Activated CD8-positive, alpha-beta memory T cell treated with anti-CD3 and anti-CD28 coated beads, Interleukin-2, amount 50 U/mL, for 24 hours (primary cell): ENCODE measurements around the gene PHF3.
"Not testable (repeated sequence)": the region's sequence is repeated elsewhere in the genome, so short reads cannot be mapped to it uniquely, and the experiment has no call there.

Source experiments
- DNase-seq: peaks from one replicate; pipeline ENCODE4 v3.0.0-alpha.2; 2020; ENCODE audit errors: extremely low read depth

Gene PHF3

GRCh38 chr6:63709148-63709547 is 73.5 kb downstream of the PHF3 start:
- DNase-seq, result no peak

- DNase-seq, result no peak
Observed at GRCh38 chr6:63713332-63713731, 77.7 kb downstream of the PHF3 start.

GRCh38 chr6:63714091-63714490 is 78.5 kb downstream of the PHF3 start:
- no peak for DNase-seq

GRCh38 chr6:63716169-63716568 is 80.6 kb downstream of the PHF3 start:
- DNase-seq, result no peak

GRCh38 chr6:63721181-63721580 is 85.6 kb downstream of the PHF3 start:
- DNase-seq, result no peak

- no peak for DNase-seq
Observed at GRCh38 chr6:63724721-63725120, 89.1 kb downstream of the PHF3 start.

- DNase-seq, result no peak
Observed at GRCh38 chr6:63730311-63730710, 94.7 kb downstream of the PHF3 start.

- DNase-seq, result no peak
Observed at GRCh38 chr6:63731930-63732329, 96.3 kb downstream of the PHF3 start.

GRCh38 chr6:63732336-63732735 is 96.7 kb downstream of the PHF3 start:
- no peak for DNase-seq

GRCh38 chr6:63734923-63735322 is 99.3 kb downstream of the PHF3 start:
- DNase-seq, result no peak

GRCh38 chr6:63738190-63738589 is 102.6 kb downstream of the PHF3 start:
- not testable (repeated sequence) for DNase-seq

GRCh38 chr6:63739094-63739687 is 103.6 kb downstream of the PHF3 start:
- no peak for DNase-seq

GRCh38 chr6:63740709-63741108 is 105.1 kb downstream of the PHF3 start:
- DNase-seq, result no peak

- no peak for DNase-seq
Observed at GRCh38 chr6:63742060-63742459, 106.5 kb downstream of the PHF3 start.

- DNase-seq, result no peak
Observed at GRCh38 chr6:63743691-63744090, 108.1 kb downstream of the PHF3 start.

- DNase-seq, result no peak
Observed at GRCh38 chr6:63744810-63745209, 109.2 kb downstream of the PHF3 start.

- DNase-seq, result no peak
Observed at GRCh38 chr6:63745784-63746183, 110.2 kb downstream of the PHF3 start.

- no peak for DNase-seq
Observed at GRCh38 chr6:63750400-63750799, 114.8 kb downstream of the PHF3 start.

- DNase-seq, result not testable (repeated sequence)
Observed at GRCh38 chr6:63757275-63757674, 121.7 kb downstream of the PHF3 start.

- no peak for DNase-seq
Observed at GRCh38 chr6:63757826-63758225, 122.2 kb downstream of the PHF3 start.

GRCh38 chr6:63759605-63760105 is 124.1 kb downstream of the PHF3 start:
- no peak for DNase-seq

- no peak for DNase-seq
Observed at GRCh38 chr6:63760199-63760598, 124.6 kb downstream of the PHF3 start.

- no peak for DNase-seq
Observed at GRCh38 chr6:63764318-63764916, 128.8 kb downstream of the PHF3 start.
